Measurements from ENCODE around the gene RABGGTA. TPM values are rescaled to one million over a fixed set of nuclear protein-coding genes. Genes with fewer than 3 reads are reported as not detected.

RABGGTA gene
- total RNA-seq, 1 donor from 2014 or later = 25.9 TPM

DNA sequence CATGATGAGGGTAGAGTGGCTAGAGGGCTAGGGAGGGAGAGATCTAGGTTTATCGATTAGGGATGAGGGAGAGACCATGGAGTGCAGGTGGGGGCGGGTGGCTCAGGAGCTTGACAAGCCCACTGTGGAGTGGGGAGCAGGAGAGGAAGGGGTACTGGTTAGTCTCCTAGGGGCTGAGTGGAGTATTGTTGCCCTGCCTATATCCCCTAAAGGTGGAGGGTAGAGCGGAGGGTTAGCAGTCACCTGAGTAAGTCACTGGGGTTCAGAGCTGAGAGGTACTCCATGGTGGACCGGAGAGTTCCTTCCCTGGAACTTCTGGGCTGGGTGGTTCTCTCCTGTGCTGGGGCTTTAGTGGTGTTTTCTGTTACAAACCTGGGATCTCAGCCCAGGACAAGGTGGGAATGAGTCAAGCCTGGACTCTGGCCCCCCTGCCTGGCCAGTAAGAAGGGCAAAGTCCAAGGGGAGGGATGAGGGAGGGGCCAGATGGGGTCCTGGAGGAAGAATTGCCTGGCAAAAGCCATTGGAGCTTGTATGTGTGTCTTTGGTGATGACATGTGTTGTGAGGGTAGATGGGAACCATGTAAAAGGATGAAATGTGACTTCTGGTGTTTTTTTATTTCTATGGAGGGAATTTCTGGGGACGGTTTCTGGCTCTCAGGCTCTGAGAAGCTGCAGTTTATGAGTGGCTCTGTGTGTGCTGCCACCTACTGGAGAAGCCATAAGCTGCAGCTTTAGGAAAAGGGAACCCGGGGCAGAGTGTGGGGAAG is 36.4 kb upstream of the RABGGTA start, which contains the start of gene CIDEB:
Gene CIDEB, minus strand, starts transcription at position 403 of the 767 bp plus-strand sequence. Its CDS starts 119 bp downstream, at position 284.
- peak; percentile 55 for DNase-seq (ENCODE audit: low spot score, unreplicated experiment)
- peak within 1 kb of the TSS; percentile 73 for H3K27ac Mint-ChIP-seq
- peaks cover 11% of the 10 kb centered on the region for H3K36me3 Mint-ChIP-seq (ENCODE audit: insufficient read depth)
- H3K4me1 Mint-ChIP-seq (ENCODE audit: low read depth) = peaks cover 15% of the 10 kb centered on the region
- TF ChIP-seq, protein P1, sequence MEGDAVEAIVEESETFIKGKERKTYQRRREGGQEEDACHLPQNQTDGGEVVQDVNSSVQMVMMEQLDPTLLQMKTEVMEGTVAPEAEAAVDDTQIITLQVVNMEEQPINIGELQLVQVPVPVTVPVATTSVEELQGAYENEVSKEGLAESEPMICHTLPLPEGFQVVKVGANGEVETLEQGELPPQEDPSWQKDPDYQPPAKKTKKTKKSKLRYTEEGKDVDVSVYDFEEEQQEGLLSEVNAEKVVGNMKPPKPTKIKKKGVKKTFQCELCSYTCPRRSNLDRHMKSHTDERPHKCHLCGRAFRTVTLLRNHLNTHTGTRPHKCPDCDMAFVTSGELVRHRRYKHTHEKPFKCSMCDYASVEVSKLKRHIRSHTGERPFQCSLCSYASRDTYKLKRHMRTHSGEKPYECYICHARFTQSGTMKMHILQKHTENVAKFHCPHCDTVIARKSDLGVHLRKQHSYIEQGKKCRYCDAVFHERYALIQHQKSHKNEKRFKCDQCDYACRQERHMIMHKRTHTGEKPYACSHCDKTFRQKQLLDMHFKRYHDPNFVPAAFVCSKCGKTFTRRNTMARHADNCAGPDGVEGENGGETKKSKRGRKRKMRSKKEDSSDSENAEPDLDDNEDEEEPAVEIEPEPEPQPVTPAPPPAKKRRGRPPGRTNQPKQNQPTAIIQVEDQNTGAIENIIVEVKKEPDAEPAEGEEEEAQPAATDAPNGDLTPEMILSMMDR (IDR thresholded peaks at IDR 0.05; ENCODE audit: unreplicated experiment) = peak; percentile 98
- H3K4me3 Mint-ChIP-seq (ENCODE audit: low read depth) = peak within 1 kb of the TSS; percentile 36
- no peaks in the 10 kb centered on the region for H3K27me3 Mint-ChIP-seq
- no peaks in the 10 kb centered on the region for H3K9me3 Mint-ChIP-seq (ENCODE audit: low read depth)

DNA sequence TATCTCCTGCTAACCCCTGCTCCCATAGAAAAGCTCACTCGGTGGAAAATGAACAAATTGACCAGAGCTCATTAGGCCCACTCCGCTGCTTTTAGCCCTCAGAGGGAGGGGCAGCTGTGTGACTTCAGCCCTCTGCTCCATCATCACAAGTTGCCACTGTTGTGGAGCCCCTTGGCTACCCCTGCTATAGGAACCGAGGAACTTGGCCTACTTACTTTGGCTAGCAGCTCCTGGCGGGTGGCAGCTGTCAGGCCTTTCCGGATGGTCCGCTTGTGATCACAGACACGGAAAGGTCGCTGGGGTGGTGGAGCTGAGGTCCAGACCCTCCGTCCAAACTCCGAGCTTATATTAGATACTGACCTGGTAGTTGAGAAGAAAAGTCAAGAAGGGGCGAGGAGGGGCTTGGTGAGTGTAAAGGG is 35.8 kb upstream of the RABGGTA start:
- DNase-seq (ENCODE audit: low spot score, unreplicated experiment) = no peak
- H3K9me3 Mint-ChIP-seq (ENCODE audit: low read depth) = no peaks in the 10 kb centered on the region
- H3K27ac Mint-ChIP-seq = peak overlapping the region; percentile 73
- peaks cover 11% of the 10 kb centered on the region for H3K36me3 Mint-ChIP-seq (ENCODE audit: insufficient read depth)
- H3K27me3 Mint-ChIP-seq = no peaks in the 10 kb centered on the region
- TF ChIP-seq, protein P1 (IDR thresholded peaks at IDR 0.05; ENCODE audit: unreplicated experiment) = no peak
- H3K4me1 Mint-ChIP-seq (ENCODE audit: low read depth) = peaks cover 15% of the 10 kb centered on the region
- peak overlapping the region; percentile 36 for H3K4me3 Mint-ChIP-seq (ENCODE audit: low read depth)

- DNase-seq (ENCODE audit: low spot score, unreplicated experiment) = no peak
- H3K27me3 Mint-ChIP-seq = no peaks in the 10 kb centered on the region
Measured at GRCh38 chr14:24304019-24304387, 32.6 kb upstream of the RABGGTA start.

DNA sequence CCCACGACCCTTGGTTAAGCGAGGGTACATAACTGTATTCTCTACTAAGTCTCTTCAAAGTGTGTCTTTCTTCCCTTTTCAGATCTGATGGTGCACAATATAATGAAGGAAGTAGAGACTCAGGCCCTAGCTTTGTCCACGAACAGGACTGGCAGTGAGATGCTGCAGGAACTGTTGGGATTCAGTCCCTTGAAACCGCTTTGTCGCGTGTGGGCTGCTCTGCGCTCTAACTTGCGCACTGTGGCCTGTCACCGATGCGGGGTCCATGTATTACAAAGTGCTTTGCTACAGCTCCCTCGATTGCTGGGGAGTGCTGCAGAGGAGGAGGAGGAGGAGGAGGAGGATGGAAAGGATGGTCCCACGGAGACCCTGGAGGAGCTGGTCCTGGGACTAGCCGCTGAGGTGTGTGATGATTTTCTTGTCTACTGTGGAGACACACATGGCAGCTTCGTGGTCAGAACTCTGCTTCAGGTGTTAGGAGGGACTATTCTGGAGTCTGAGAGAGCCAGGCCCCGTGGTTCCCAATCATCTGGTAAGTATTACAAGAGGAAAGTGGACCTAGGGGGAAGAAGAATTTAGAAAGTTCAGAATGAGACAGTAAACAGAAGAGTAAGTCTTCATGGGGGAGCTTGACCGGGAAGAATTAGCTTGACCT is 29.1 kb upstream of the RABGGTA start:
- no peak for DNase-seq (ENCODE audit: low spot score, unreplicated experiment)
- Mint-ChIP-seq H3K9me3 (ENCODE audit: low read depth) (no peaks in the 10 kb centered on the region), H3K36me3 (ENCODE audit: insufficient read depth) (peaks cover 13% of the 10 kb centered on the region), H3K27ac (peak overlapping the region; percentile 82), H3K4me1 (ENCODE audit: low read depth) (peaks cover 21% of the 10 kb centered on the region), H3K27me3 (no peaks in the 10 kb centered on the region), H3K4me3 (ENCODE audit: low read depth) (peak overlapping the region; percentile 92)
- TF ChIP-seq, protein P1 (IDR thresholded peaks at IDR 0.05; ENCODE audit: unreplicated experiment) = no peak

More at GRCh38 chr14:24304019-24304387, 32.6 kb upstream of the RABGGTA start:
- Mint-ChIP-seq H3K27ac (no peak overlapping the region), H3K36me3 (ENCODE audit: insufficient read depth) (peaks cover 11% of the 10 kb centered on the region), H3K9me3 (ENCODE audit: low read depth) (no peaks in the 10 kb centered on the region), H3K4me1 (ENCODE audit: low read depth) (peaks cover 26% of the 10 kb centered on the region), H3K4me3 (ENCODE audit: low read depth) (no peak overlapping the region)
- TF ChIP-seq, protein P1 (IDR thresholded peaks at IDR 0.05; ENCODE audit: unreplicated experiment) = no peak

Measured in progenitor cell of endocrine pancreas (in vitro differentiated cells).